NCI-H2107 treated with DMSO at 0.1 percent for 48 hours (cell line): ENCODE measurements around the gene PRAME.

Experiments used
- DNase-seq: peaks from one replicate; lab custom pipeline; 2025; ENCODE audit not compliant: unreplicated experiment; lab: John Stamatoyannopoulos, UW

Gene PRAME

GRCh38 chr22:22579869-22580604, 21.0 kb upstream of the PRAME start:
- DNase-seq: no peak

DNA sequence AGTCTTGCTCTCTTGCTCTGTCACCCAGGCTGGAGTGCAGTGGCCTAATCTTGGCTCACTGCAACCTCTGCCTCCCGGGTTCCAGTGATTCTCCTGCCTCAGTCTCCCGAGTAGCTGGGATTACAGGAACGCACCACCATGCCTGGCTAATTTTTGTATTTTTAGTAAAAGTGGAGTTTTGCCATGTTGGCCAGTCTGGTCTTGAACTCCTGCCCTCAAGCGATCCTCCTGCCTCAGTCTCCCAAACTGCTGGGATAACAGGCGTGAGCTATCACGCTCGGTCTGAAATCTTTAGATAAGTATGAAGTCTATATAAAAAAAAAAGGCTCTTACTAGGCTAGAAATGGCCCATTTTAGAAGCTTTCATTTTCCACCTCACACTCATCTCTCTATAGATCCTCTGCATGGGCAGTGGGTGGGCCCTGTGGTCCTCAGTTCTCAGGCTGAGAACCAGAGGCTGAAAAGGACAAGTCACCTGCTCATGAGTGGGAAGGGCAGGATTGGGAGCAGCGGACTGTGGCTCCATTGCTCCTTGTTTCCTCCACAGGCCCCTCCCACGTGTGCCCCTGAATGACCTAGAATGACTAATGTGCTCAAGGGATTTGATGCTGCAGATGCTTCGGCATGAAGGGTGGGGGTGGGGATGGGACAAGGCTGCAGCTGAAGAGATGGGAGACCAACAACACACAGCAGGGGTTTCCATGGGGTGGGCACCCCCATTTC, 19.8 kb upstream of the PRAME start:
- no peak for DNase-seq

DNA sequence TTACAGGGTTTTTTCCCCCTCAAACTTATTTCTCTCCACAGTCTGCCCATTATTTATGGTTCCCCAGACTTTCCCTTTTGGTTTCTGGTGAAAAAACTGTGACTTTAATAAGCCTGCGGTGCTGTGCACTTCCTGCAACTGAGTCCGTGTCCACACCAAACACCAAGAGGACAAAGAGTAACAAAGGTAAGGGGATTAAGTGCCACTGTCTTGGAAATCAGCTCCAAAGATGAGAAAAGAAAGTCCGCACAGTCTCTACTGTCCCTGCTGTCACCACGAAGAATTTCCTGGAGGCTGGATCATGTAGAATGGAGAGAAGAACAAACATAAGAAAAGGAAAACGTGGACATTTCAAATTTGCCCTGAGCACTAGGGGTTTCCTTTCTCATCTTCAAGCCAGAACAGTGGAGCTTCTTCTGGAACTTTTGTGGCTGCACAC, 17.9 kb upstream of the PRAME start:
- no peak for DNase-seq

DNA sequence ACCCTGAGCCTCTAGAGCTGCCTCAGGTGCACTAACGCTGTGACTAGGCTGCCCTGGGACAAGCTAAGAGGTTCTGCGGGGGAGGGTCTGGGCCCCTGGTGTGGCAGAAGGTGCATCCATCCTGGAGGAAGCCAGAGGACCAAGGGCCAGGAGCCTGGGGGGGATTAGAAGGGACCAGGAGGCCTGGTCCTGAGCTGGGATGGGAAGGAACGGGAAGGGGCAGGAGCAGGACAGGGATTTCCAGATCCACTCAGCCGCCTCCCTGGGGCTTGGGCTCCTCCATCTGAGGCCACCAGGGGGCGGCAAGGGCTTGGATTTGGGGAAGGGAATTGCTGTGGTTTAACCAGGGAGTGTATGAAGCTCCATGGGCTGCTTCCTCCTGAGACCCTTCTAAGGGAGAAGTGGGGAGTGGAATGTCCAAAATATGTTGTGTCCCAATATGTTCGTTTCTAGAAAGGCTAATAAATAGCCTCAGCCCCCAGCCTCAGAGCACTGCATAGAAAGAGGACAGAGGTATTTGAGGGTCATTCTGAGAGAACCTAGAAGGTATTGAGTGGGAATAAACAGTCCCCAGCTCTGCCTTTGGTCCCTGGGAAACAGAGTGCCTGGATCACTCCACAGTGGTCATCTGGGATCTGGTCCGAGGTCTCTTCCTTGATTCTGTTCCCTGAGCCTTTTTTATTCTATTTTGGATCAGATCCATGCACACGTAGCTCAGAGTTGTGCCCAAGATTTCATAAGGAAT, 17.4 kb upstream of the PRAME start:
- DNase-seq: no peak

- no peak for DNase-seq
These were observed 15.3 kb upstream of the PRAME start for GRCh38 chr22:22574361-22574760.

DNA sequence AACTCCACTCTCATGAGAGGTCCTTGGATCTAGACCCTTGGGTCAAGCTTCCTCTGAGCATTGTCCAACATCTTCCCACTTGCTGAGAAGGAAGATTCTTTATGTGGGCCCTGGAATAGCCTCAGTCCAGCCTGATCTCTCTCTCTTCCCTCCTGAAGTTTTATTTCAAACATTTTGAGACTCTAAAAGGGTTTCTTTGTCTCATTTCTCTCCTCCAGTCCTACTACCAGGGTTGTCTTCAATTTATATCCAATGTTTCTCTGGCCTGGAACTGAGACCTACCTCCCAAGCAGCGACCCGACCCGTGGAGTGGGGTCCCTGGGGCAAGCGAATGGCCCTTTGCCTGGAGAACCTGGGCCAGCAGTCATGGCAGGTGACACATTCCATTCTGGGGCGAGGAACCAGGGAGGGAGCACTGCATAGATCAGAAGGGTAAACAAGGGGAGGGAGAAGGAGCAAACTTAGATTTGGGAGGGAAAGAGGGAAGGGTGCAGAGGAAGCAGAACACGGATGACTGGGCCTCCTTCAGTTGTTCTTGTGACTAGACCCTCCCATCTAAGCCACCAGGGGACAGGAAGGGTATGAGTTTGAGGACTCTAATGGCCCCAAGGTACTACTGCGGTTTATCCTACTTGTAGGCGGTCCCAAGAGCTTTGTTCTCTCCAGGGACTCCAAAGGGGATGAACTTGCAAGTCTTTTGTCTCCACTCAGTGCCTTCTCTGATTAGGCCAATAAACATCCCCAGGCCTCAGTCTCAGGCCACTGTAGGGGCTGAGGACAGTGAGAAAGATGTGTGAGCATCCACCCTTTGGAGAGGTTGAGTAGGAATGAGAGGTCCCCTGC, 14.2 kb upstream of the PRAME start:
- no peak for DNase-seq

GRCh38 chr22:22571862-22572261, 12.8 kb upstream of the PRAME start:
- DNase-seq: no peak

DNA sequence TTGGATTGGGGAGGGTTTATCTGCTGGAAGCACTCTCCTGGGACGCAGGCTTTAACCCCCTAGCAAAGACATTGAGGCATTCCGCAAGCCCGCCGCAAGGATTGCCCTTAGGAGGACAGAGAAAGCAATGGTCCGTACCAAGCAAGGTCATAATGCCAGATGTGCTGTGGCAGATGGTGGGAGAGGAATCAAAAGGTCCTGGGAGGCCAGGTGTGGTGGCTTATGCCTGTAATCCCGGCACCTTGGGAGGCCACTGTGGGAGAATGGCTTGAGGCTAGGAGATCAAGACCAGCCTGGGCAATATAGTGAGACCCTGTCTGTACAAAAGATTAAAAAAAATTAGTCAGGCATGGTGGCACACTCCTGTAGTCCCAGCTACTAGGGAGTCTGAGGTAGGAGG, 12.4 kb upstream of the PRAME start:
- DNase-seq: no peak

DNA sequence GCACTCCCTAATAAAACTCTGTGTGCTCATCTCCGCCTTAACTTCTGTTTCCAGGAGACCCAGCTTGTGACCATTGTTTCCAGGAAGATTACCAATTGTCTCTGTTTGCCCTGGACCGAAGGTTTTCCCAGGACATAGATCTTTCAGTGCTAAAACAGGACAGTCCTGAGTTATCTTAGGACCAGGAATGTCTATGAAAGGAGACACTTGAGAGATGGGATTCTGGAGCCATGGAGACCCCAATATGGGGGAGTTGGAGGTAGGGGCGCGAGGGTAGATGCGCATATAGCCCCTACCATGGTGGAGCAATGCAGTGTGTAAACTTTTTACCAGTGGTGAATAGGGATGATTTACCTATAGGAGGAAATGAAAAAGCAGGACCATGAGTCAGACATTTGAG, 10.2 kb upstream of the PRAME start:
- DNase-seq: no peak

GRCh38 chr22:22565981-22566380, 6.9 kb upstream of the PRAME start:
- no peak for DNase-seq

GRCh38 chr22:22558071-22558971, 744 bp downstream of the PRAME start:
- DNase-seq: no peak

DNA sequence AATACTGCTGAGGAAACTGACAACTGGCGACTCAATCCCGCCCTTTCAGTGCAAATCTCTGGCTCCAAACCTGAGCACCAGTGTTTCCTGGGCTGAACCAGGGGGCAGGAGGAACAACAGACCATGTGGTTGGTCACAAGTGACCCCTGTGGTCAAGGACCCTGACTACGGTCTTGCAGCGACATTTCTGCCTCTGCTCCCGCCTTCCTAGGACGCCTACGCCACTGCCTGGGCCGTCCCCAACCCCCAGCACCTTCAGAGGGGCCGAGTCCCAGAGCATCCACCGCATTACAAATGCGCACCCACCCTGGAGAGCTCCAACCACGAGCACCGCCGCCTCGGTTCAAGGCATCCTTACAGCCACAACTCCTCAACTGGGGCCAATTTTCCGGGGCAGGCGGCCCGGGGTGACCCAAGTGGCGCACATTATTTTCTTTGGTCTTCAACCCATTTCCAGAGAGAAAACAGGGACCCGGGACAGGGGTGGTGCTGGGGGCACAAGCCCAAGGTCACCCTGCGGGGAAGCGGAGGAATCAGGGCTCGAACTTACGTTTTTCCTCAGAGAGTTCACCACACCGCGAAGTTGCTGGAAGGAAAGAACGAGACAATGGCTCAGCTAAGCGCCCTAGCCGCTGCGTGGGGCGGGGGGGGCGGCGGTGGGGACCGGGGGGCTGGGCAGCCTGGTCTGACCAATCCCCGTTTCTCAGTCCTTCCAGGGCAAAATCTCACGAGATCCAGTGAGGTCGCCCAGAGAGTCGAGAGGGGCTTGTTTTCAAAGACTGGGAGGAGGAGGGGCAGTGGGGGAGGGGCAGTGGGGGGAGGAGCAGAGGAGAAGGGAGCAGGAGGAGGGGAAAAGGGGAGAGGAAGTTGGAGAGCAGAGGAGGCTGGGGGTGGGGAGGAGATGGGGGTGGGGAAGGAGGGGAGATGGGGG, 1.8 kb downstream of the PRAME start:
- peak; percentile 62 for DNase-seq

- no peak for DNase-seq
These were observed 2.5 kb downstream of the PRAME start for GRCh38 chr22:22556578-22556977.

DNA sequence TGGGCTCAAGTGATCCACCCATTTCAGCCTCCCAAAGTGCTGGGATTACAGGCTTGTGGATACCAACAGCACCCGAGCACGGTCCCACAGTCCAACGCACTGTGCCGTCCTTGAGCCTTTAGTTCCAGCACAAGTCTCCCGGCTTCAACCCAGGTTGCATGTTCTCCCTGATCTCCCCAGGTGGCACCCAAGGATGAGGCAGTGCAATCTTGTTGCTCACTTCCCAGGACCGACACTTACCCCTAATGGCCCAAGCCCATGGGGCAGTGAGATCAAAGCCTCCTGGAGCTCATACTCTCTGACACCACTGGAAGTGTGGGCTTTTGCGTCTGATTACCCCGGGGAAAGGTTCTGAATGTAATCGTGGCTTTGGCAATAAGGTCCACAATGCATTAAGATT, 3.5 kb downstream of the PRAME start:
- no peak for DNase-seq

DNA sequence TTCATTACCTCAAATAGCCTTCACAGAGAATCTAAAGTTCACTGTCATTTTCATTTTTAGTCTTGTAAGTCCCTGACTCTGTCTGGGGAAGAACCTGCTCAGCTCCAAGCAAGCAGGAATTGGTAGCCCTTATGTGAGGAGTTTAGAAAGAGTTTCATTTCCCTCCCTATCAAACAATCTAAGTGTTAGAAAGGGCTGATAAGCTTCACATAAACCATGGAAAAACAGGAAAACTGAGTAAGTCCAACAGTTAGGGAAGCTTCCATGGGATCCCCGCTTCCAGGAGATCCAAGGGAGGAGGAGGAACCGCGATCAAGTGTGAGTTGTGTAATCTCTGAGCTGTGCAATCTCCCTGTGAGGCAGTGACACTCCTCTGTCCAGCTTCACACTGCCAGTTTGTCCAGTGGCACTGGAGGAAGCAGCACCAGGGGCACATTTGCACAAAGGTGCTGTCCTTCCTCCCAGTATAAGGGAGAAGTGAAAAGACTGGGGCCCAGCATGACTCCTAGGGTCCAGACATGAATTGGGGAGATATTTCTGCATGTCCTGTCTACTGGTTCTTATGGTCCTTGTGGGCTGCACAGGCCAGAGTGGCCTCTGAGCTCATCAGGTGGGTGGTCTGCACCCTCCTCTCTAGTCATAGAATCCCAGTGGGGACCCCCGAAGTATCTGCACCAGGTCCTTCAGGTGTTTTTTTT, 4.3 kb downstream of the PRAME start:
- DNase-seq: no peak

DNA sequence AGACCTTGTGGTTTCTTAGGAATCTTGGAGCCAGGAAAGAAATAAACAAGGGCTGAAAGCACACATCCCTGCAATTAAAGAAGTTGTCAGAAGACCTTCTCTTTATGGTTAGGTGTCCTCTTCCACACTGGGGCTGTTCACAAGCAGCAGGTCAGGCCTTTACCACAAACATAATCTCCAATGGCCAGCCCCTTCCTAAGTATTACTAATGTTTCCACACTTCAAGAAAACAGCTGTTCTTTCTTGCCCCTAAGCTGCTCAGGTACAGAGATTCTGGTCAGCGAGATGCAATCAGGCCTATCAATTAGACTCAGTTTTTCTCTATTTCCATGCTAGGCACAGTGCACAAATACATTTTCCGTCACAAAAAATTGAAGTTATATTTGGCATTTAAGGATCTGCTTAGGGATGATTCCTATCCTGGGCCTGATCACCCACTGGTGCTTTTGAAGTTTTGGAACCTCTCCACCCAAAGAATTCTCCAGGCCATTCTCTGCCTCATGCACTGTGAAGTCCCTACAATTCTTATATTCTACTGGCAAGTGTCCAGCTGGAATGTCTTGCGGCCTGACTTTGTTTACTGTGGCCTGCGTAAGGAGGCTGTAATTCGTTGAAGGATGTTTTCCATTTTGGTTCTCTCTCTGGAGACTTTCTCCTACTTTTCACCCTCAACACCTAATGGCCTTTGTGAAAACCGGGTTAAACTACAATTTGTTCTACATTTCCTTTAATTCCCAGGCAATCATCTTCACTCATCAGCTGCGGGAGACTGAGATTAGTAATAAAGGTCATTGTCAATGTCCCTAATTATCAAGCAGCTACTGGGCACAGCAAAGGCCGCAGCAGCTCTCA, 5.1 kb downstream of the PRAME start:
- DNase-seq: no peak

- no peak for DNase-seq
These were observed 5.9 kb downstream of the PRAME start for GRCh38 chr22:22553141-22553540.
